Heart left ventricle (tissue), 16 donors: Measurements from ENCODE around the gene LAX1. TPM values are rescaled to one million over a fixed set of nuclear protein-coding genes. Genes with fewer than 3 reads are reported as not detected.
A peak's percentile ranks its signal among the peaks of the same experiment; 100 is the strongest.

Experiments used
- ATAC-seq, 4 donors: fragments of 200-7000 bp; cut with Tn5 transposase; one replicate each; pipeline ENCODE4 v1.9.1; 2020 to 2022; ENCODE audit warnings: moderate library complexity in 4 of 4, mild to moderate bottlenecking in 3 of 4, moderate number of reproducible peaks in 1 of 4
- DNase-seq, 5 donors: peaks; one replicate each; pipeline ENCODE4 v3.0.0-alpha.2; 2020
- H3K27ac ChIP-seq, 12 donors: fragments of 200-600 bp; sonication (generic) in 4 of 12; one replicate each; pipeline versions ENCODE4 v1.5.0 to v1.8.0; 2016 to 2022; ENCODE audit warnings: mild to moderate bottlenecking in 2 of 12
- H3K27me3 ChIP-seq, 9 donors: fragments of 200-600 bp; sonication (generic) in 2 of 9; one replicate each; pipeline versions ENCODE4 v1.5.1 to v1.8.0; 2016 to 2022; ENCODE audit warnings: mild to moderate bottlenecking in 3 of 9
- H3K36me3 ChIP-seq, 9 donors: fragments of 200-600 bp; sonication (generic) in 2 of 9; one replicate each; pipeline versions ENCODE4 v1.5.0 to v1.8.0; 2018 to 2022; ENCODE audit warnings: mild to moderate bottlenecking in 2 of 9
- H3K4me1 ChIP-seq, 12 donors: fragments of 200-600 bp; sonication (generic) in 4 of 12; one replicate each; pipeline versions ENCODE4 v1.5.0 to v1.8.0; 2016 to 2022; ENCODE audit warnings: mild to moderate bottlenecking in 3 of 12
- H3K4me3 ChIP-seq, 12 donors: fragments of 200-600 bp; sonication (generic) in 4 of 12; one replicate each; pipeline versions ENCODE4 v1.5.0 to v1.8.0; 2017 to 2022; ENCODE audit warnings: mild to moderate bottlenecking in 9 of 12, moderate library complexity in 4 of 12
- H3K9me3 ChIP-seq, 12 donors: fragments of 200-600 bp; sonication (generic) in 4 of 12; one replicate each; pipeline versions ENCODE4 v1.5.0 to v1.8.0; 2016 to 2022; ENCODE audit warnings: mild to moderate bottlenecking in 1 of 12
- POLR2A ChIP-seq, 2 donors: fragments of 450-650 bp; IDR thresholded peaks; one replicate each; pipeline ENCODE4 v1.6.1; 2017; ENCODE audit warnings: antibody characterized with exemption in 2 of 2, mild to moderate bottlenecking in 2 of 2, moderate library complexity in 2 of 2
- WGBS, 4 donors: extraction: QIAGEN DNeasy Blood & Tissue Kit in 2 of 4; methylation state at CpG; one replicate each; pipeline versions ENCODE4 v1.1.5 to v1.1.7; 2013 to 2018; 5-methylcytosine and 5-hydroxymethylcytosine counted together
- intact Hi-C, 10 donors: fragments of 100-400 bp; cut with DNase I; formaldehyde crosslinking; loops; one replicate each; pipeline versions ENCODE4 v1.11.1 to v1.14.2; 2022
- polyA plus RNA-seq, 2 donors: library from polyadenylated mRNA; stranded (reverse); fragments of 200-250 nt; gene quantifications; one replicate each; pipeline ENCODE4 v1.2.3, GENCODE V29; 2013
- total RNA-seq, 9 donors: library from RNA; depleted of rRNA in 2 of 9; stranded (reverse); fragments of >200 nt in 2 of 9; fragmentation: NEBNext Ultra II Directional in 3 of 9; extraction: Animal tissue kit (Norgen Biotek cat#: 25700) in 3 of 9; gene quantifications; one replicate each; pipeline versions ENCODE4 v1.1.0 to v1.2.4, GENCODE V29; 2016 to 2023
- TF ChIP-seq, protein P1 (sequence below), 12 donors: fragments of 200-600 bp; sonication (generic) in 4 of 12; IDR thresholded peaks; one replicate each; pipeline versions ENCODE4 v1.5.0 to v1.8.0; 2018 to 2022; ENCODE audit warnings: antibody characterized with exemption in 12 of 12, mild to moderate bottlenecking in 5 of 12
- donor health status: ischemic (EF 13 %, LVEDD 7.1; RV severe dilation, severe dysfunction).
- donor health status: healthy with polysubstance abuse.
- donor health status: DM: no; HTN: yes; CAD: no.
- donor health status: DM: no; HTN: no; CAD: no.
- donor health status: ischemic (EF 25% LVEDD 6.9; RV normal size, moderate dysfunction).
- donor health status: ischemic (EF 25% LVEDD 5.7; RV mildly dilated, moderate dysfunction).
- donor health status: healthy.
- donor health status: DM: yes; HTN: yes; CAD: no.
- donor health status: ischemic (EF 35%, LVEDD 5.7; RV mildly dilated, moderate dysfunction).
- donor health status: nonischemic (EF 11% LVEDD 7.7; RV severe dilation, severe dysfunction).
- donor health status: DM: yes; HTN: yes; CAD: no.
- donor health status: PGD.
- donor health status: ischemic (EF 29% LVEDD 5.4; RV normal size, mild dysfunction).
- donor health status: nonischemic (EF 23%, LVEDD 6.1; RV moderate dilation, normal function).

LAX1 gene
- total and polyA plus RNA-seq, 11 donors = 0.04 to 1.7 (median 0.18) TPM; not detected in 3

GRCh38 chr1:203726417-203726867 is 38.5 kb upstream of the LAX1 start:
- Histone ChIP-seq H3K27me3 (no peaks in the 10 kb centered on the region), H3K36me3 (peaks cover 2 to 100% (median 99%) of the 10 kb centered on the region in 9 donors), H3K4me1 (peaks cover 0 to 4% (median 0%) of the 10 kb centered on the region in 12 donors), H3K27ac (no peak overlapping the region), H3K4me3 (no peak overlapping the region), H3K9me3 (no peaks in the 10 kb centered on the region)
- peak in 3 of 4 donors; percentile 26 to 62 (median 29) for ATAC-seq
- TF ChIP-seq, protein P1, sequence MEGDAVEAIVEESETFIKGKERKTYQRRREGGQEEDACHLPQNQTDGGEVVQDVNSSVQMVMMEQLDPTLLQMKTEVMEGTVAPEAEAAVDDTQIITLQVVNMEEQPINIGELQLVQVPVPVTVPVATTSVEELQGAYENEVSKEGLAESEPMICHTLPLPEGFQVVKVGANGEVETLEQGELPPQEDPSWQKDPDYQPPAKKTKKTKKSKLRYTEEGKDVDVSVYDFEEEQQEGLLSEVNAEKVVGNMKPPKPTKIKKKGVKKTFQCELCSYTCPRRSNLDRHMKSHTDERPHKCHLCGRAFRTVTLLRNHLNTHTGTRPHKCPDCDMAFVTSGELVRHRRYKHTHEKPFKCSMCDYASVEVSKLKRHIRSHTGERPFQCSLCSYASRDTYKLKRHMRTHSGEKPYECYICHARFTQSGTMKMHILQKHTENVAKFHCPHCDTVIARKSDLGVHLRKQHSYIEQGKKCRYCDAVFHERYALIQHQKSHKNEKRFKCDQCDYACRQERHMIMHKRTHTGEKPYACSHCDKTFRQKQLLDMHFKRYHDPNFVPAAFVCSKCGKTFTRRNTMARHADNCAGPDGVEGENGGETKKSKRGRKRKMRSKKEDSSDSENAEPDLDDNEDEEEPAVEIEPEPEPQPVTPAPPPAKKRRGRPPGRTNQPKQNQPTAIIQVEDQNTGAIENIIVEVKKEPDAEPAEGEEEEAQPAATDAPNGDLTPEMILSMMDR (IDR thresholded peaks at IDR 0.05) = no peak
- no peak for TF ChIP-seq POLR2A (IDR thresholded peaks at IDR 0.05)
- no peak for DNase-seq
- intact Hi-C loops = loop anchor here in 1 of 10 donors (10.0 kb wide), 1 partner anchor 98 kb away; no protein-coding TSS in a partner anchor
- 9 to 31% (median 27%) methylated on average over 2 of the region's 2 CpGs for WGBS, 4 donors

- no peak for ATAC-seq
- H3K4me3 ChIP-seq = no peak overlapping the region
- peak overlapping the region in 1 of 12 donors; percentile 13 for H3K27ac ChIP-seq
- 80 to 85% (median 83%) methylated on average over 7 of the region's 7 CpGs for WGBS, 4 donors
- intact Hi-C loops = no loop called here
- no peaks in the 10 kb centered on the region for H3K9me3 ChIP-seq
- H3K4me1 ChIP-seq = no peaks in the 10 kb centered on the region
- no peak for DNase-seq
- H3K27me3 ChIP-seq = no peaks in the 10 kb centered on the region
- H3K36me3 ChIP-seq = peaks cover 2 to 100% (median 92%) of the 10 kb centered on the region in 9 donors
- TF ChIP-seq POLR2A (IDR thresholded peaks at IDR 0.05) = no peak
- TF ChIP-seq, protein P1 (IDR thresholded peaks at IDR 0.05) = no peak
Observed at GRCh38 chr1:203733009-203733863, 31.7 kb upstream of the LAX1 start.

DNA sequence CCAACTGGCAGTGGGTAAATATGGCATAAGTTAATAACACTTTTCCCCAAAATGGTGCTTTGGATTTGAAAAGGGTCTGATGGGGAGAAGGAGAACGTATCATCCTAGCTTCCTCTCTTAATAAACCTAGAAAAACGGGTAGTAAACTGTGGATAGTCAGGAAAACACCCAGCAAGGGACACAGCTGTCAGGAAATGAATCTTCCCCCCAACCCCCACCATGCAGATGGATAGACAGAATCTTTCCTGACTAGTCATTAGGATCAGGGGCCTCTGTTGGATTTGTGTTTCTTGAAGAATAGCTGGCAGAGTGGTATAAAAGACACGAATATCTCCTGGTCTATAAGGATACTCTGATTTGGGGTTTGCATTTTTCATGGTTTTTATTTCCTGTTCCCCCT is 22.5 kb upstream of the LAX1 start:
- Histone ChIP-seq H3K27ac (peak overlapping the region in 3 of 12 donors; percentile 10 to 81 (median 18)), H3K9me3 (no peaks in the 10 kb centered on the region), H3K36me3 (peaks cover 0 to 51% (median 44%) of the 10 kb centered on the region in 9 donors), H3K4me1 (peaks cover 0 to 29% (median 19%) of the 10 kb centered on the region in 12 donors), H3K4me3 (no peak overlapping the region), H3K27me3 (no peaks in the 10 kb centered on the region)
- no peak for TF ChIP-seq POLR2A (IDR thresholded peaks at IDR 0.05)
- TF ChIP-seq, protein P1 (IDR thresholded peaks at IDR 0.05) = no peak
- no peak for DNase-seq
- 59 to 71% (median 67%) methylated on average over 3 of the region's 3 CpGs for WGBS, 4 donors
- intact Hi-C loops = no loop called here
- no peak for ATAC-seq

- Histone ChIP-seq H3K4me1 (peaks cover 0 to 29% (median 19%) of the 10 kb centered on the region in 12 donors), H3K9me3 (no peaks in the 10 kb centered on the region), H3K36me3 (peaks cover 0 to 44% (median 37%) of the 10 kb centered on the region in 9 donors), H3K27me3 (no peaks in the 10 kb centered on the region), H3K4me3 (no peak overlapping the region), H3K27ac (peak overlapping the region in 4 of 12 donors; percentile 10 to 81 (median 34))
- ATAC-seq (peak in 2 of 4 donors; percentile 14 to 25), DNase-seq (peak in 1 of 5 donors; percentile 37)
- WGBS, 4 donors = 54 to 64% (median 55%) methylated on average over 5 of the region's 5 CpGs
- intact Hi-C loops = no loop called here
- TF ChIP-seq, protein P1 (IDR thresholded peaks at IDR 0.05) = no peak
- no peak for TF ChIP-seq POLR2A (IDR thresholded peaks at IDR 0.05)
Observed at GRCh38 chr1:203743091-203743571, 21.9 kb upstream of the LAX1 start.
